DLD1 (cell line): ENCODE measurements around the gene CCDC124.

ENCODE experiments used
- in situ Hi-C: cut with HindIII; loops from 2 replicates; pipeline ENCODE4 v1.10.0; 2017; ENCODE audit warnings: low sequenced_read_pairs

The CCDC124 gene

GRCh38 chr19:17933414-17934129 is 757 bp downstream of the CCDC124 start:
- in situ Hi-C loops, result no loop called here

GRCh38 chr19:17936379-17936778 is 3.6 kb downstream of the CCDC124 start:
- in situ Hi-C loops, result no loop called here

- in situ Hi-C loops, result no loop called here
Measured at GRCh38 chr19:17937371-17937900, 4.6 kb downstream of the CCDC124 start.

- in situ Hi-C loops, result no loop called here
Measured at GRCh38 chr19:17938092-17938845, 5.5 kb downstream of the CCDC124 start.

GRCh38 chr19:17942181-17942580 is 9.4 kb downstream of the CCDC124 start:
- in situ Hi-C loops, result no loop called here

GRCh38 chr19:17942582-17943273 is 9.9 kb downstream of the CCDC124 start:
- in situ Hi-C loops, result no loop called here

- in situ Hi-C loops, result no loop called here
Measured at GRCh38 chr19:17943274-17944221, 10.7 kb downstream of the CCDC124 start.

GRCh38 chr19:17944301-17944700 is 11.5 kb downstream of the CCDC124 start:
- in situ Hi-C loops, result no loop called here

GRCh38 chr19:17946965-17947784 is 14.4 kb downstream of the CCDC124 start:
- in situ Hi-C loops, result no loop called here

GRCh38 chr19:17947815-17948513 is 15.1 kb downstream of the CCDC124 start:
- in situ Hi-C loops, result no loop called here

- in situ Hi-C loops, result no loop called here
Measured at GRCh38 chr19:17948514-17948900, 15.7 kb downstream of the CCDC124 start.

- in situ Hi-C loops, result no loop called here
Measured at GRCh38 chr19:17948931-17949930, 16.4 kb downstream of the CCDC124 start.

- in situ Hi-C loops, result no loop called here
Measured at GRCh38 chr19:17949956-17950309, 17.1 kb downstream of the CCDC124 start.

GRCh38 chr19:17950310-17951156 is 17.7 kb downstream of the CCDC124 start:
- in situ Hi-C loops, result no loop called here

GRCh38 chr19:17951157-17951989 is 18.6 kb downstream of the CCDC124 start:
- in situ Hi-C loops, result no loop called here
